ENCODE measurements around the gene DAZL.

DAZL gene

DNA sequence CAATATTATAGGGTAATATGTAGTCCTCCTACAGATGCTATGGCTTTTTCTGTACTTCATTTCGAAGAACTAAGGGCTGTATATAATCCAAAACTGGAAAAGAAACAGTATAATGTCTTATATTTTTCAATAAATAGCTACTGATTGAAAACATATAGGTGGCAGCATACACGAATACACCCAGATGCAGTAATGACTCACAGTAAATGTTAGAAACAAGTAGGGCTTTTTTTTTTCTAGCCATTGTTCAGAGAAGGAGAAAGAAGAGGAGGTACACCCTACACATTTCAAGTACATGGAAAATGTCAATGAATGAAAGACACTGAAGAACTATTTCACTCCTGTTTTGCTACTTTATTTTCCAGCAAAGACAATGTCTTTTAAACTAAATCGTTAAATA lies 9.4 kb downstream of the DAZL start:
- DNase-seq = no peak

DNA sequence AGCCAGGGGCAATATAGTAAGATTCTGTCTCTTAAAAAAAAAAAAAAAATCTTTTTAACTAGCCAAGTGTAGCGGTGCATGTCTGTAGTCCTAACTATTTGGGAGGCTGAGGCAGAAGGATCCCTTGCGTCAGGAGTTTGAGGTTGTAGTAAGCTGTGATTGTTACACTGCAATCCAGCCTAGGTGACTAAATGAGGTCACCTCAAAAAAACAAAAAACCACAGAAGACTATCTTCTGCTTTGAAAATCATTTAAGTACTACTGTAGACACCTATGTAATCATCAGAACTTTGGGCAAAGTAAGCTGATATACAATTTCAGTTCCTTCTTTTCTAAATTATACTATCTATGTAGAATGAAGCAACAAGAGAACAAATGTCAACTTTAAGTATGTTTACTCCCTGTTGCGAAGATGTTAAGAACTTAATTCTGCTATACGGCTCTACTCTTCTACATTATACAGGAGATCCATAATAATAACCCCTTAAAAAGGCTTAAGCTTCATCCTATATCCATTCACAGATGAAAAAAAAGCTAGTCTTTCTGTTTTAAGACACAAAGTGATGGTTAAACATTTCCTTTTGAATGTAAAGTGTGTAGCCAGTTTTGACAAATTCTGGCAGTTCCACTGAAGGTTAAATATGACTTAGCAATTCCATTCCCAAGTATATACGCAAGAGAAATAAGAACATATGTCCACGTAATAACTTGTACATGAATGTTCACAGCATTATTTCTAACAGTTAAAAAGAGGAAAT lies 15.2 kb downstream of the DAZL start:
- DNase-seq = no peak

DNA sequence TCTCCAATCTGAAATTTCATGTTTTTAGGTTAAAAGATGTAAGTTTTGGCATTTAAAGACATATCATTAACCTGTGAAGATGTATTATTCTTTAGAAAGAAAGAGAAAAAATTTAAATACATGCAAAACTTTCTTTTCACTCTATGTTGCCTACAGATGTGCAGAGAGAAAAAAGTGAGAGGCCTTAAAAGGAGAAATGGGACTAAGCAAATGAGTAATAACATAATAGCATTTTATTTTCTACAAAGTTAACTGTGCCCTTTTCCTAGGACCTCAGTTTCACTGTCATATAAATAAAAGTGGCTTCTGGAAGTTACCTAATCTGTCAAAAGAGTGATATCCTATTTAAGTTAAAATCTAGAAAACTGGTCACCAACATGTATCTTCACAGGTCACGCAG lies 16.1 kb downstream of the DAZL start:
- DNase-seq = no peak

GRCh38 chr3:16587681-16588060 lies 17.6 kb downstream of the DAZL start:
- no peak for DNase-seq

DNA sequence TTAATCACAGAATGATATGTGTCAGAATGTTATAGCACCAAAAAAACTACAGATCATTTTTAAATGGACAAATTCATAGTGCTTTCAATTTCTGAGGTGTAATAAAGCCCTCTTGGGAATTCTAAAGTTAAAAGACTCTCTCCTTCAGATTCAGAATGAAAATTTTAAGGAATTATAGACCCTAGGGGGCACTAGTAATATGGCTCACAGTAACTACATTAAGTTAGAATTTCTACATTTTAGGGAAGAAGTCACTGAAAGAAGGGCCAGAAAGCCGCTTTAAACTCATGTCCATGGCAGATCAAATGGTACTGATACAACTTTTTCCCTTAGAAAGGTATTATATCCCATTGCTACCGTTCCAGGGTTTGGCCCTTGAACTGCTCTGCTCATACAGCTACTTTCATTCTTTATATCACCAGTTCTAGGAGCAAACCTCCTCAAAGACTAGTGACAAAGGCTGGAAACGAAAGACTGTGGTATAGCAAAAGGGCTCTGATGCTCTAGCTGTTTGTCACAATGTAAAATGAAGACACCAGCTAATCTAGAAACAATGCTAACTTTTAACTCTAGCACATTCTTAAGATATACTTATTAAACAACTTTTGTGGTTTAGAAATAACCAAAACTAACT lies 18.1 kb downstream of the DAZL start:
- DNase-seq = no peak

GRCh38 chr3:16584880-16585279 lies 20.3 kb downstream of the DAZL start:
- no peak for DNase-seq

DNA sequence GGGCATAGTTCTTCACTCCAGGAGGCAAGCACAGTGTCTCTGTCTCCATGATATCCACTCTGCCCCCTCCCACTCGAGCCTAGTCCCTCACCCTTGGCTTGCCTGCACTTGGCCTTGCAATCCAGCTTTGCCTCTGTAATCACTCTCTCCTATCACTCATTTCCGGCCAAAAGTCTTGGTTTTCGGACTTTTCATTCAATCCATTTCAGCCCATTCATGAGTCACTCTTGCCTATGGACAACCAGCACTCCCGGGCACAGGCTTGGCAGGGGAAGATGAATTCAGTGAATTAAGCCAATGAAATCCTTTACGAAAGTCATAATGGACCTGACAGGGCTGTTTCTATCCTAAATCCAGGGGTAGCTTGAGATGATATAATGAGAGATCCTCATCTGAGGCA lies 21.7 kb downstream of the DAZL start:
- DNase-seq = no peak

GRCh38 chr3:16570113-16570512 lies 35.1 kb downstream of the DAZL start:
- peak; percentile 92 for DNase-seq

DNA sequence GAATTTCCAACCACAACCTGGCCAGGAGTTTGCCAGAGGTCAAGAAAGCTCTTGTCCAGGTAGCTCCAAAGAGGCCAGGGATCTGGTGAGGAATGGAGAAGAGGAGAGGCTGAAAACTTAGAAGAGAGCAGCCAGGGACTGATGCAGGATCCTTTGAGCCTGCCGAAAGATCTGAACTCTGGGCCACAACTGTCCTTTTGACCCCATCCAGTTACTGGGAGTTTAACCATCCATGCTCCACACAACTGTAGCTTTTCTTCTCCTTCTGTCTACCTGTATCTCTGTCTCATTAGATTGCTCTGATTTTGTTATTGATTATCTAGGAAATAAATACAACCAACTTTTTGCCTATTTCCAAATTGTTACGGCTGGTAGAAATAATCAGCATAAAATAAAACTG lies 36.7 kb downstream of the DAZL start:
- DNase-seq = no peak

GRCh38 chr3:16568115-16568514 lies 37.1 kb downstream of the DAZL start:
- DNase-seq = no peak

DNA sequence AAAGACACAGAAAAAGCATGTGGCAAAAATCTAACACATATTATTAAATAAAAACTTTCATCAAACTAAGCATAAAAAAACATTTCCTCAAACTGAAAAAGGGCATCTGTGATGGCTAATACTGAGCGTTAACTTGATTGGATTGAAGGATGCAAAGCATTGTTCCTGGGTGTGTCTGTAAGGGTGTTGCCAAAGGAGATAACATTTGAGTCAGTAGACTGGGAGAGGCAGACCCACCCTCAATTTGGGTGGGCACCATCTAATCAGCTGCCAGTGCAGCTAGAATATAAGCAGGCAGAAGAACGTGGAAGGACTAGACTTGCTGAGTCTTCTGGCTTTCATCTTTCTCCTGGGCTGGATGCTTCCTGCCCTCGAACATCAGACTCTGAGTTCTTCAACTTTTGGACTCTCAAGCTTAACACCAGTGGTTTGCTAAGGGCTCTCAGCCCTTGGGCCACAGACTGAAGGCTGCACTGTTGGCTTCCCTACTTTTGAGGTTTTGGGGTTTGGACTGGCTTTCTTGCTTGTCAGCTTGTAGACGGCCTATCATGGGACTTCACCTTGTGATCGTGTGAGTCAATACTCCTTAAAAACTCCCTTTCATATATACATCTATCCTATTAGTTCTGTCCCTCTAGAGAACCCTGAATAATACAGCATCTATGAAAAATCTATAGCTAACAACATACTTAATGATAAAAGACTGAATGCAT lies 45.4 kb downstream of the DAZL start:
- DNase-seq = no peak

- no peak for DNase-seq
These were observed 51.1 kb downstream of the DAZL start for GRCh38 chr3:16554126-16554525.

- DNase-seq = no peak
These were observed 52.5 kb downstream of the DAZL start for GRCh38 chr3:16552757-16553156.

DNA sequence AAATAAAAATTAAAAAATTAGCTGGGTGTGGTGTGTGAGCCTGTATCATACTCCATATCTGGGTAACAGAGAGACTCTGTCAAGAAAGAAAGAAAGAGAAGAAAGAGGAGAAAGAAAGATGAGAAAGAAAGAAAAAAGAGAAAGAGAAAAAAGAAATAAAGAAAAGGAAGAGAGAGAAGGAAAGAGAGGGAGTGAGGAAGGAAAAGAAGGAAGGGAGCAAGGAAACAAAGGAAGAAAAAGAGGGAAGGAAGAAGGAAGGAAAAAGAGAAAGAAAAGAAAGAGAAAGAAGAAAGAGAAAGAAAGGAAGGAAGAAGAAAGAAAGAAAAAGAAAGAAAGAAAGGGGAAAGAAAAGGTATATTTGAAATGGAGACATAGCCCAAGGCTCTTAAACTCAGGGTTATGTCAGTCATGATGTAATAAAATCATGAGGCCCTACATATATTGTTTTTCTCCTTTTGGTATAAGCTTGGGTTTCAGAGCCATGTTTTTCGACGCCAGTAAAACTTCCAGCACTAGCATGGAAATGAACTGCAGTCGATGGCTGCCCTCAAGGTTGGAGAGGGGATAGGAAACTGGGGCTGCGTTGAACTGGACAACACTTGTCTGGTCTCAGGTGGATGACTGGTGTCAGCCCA lies 53.8 kb downstream of the DAZL start:
- DNase-seq = no peak

DNA sequence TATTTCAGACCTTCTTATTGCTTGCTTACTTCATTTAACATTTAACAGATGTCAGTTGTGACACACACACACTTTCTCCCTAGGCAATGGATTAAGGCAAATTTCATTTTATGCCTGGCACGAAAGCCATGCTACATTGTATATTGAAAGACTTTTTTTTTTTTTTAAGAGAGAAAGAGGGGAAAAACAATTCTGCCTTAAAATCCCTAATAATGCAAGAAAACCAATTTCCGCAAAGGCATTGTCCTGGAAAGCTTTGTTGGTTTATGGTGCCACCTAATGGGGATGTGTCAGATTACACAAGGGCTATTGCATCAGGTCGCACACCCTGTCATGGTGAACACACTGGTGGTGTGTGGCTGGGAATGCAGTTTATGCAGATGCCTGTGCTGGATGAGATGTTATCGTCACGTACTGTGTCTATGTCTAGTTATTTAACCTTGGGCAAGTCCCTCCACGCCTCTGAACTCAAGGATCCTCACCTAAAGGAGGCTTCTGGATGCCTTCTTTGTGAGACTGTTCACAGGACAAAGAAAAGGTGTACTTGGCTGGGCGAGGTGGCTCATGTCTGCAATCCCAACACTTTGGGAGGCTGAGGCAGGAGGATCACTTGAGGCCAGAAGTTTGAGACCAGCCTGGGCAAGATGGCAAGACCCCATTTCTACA lies 54.4 kb downstream of the DAZL start:
- DNase-seq = peak; percentile 72

DNA sequence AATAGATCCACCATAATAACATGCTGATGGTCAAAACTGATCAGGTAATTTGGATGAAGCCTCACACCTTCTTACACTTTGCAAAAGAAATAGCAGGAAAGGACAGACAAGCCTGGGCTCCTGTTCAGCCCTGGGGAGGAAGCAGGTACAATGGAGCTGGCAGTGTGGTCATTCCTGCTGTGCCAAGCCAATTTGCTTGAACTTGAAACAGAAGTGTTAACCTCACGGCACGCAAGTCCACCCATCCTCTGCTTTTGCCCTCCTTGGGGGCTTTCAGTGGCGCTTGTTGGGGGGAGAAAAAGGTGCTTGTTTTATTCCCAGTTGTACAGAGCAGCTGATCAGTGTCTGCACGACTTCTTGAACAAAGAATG lies 54.9 kb downstream of the DAZL start:
- DNase-seq = peak; percentile 27

- no peak for DNase-seq
These were observed 56.5 kb downstream of the DAZL start for GRCh38 chr3:16548721-16549120.

- no peak for DNase-seq
These were observed 57.5 kb downstream of the DAZL start for GRCh38 chr3:16547561-16548357.

DNA sequence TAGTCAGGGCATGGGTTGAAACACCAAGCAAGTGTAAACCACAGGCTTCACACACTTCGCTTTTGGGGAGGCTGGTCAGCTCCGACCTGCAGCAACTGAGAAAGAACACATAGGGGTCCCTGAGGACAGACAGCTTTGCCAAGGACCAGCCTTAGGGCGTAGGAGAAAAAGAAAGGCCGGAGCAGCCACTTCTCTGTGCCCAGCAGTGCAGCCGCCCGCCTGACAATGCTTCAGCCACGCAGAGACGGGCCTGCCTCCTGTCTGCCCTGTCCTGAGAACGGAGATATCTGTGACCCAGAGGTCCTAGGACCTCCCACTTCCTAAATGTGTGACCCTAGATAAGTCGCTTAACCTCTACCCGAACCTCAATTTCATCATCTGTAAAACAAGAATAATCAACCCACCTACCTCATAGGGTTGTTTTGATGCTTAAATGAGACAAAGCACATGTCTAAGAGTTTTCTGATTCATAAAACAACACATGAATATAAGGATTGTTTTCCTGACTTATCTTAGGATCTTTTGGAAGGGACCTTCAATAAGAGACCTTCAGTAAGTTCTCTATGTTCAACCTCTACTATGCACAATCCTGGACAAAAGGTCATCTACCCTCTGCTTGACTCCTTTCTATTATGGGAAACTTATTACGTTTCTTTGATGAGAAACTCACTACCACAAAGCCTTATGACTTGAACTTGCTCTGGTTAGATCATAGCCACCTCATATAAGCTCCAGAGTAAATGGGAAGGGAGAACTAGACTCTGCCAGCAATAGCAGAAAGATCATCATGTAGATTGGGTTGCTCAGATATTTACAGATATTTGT lies 58.8 kb downstream of the DAZL start:
- no peak for DNase-seq

DNA sequence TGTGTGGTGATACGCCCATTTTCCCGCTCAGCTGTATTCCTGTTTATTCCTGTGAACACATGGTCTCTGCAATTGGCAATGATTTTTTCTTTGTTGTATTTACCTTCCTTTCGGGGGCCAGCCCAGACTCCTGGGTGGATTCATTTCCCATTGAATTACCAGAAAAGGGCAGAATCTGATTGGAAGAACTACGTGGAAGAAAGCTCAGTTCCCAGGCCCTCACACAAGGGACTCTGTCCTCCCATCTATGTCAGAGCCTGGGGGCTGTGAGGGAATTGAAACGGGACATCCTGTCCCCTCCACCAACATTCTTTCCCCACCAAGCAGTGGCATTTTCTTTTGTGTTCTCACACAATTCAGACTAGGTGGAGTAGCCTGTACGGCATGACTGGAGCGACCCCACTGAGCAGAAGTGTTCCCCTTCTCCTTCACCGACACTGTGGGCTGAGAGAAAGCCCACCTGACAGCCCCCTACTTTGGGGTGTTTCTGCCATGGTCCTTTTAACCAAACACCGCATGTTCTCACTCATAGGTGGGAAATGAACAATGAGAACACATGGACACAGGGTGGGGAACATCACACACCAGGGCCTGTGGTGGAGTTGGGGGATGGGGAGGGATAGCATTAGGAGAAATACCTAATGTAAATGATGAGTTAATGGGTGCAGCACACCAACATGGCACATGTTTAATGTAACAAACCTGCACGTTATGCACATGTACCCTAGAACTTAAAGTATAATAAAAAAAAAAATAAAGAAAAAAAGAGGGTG lies 59.6 kb downstream of the DAZL start:
- no peak for DNase-seq

Measured in NCI-H2029 (cell line).